K562 (cell line): Measurements from ENCODE around the gene TTC39B. TPM values are rescaled to one million over a fixed set of nuclear protein-coding genes. Genes with fewer than 3 reads are reported as not detected.

Experiments
- CLOCK ChIP-seq: fragments of 250-450 bp; sonication (Bioruptor Pico); IDR thresholded peaks from 2 replicates; pipeline ENCODE4 v1.4.0; 2020; ENCODE audit warnings: mild to moderate bottlenecking, moderate library complexity, borderline replicate concordance
- MLLT1 ChIP-seq, 2 experiments: fragments of 450-650 bp; IDR thresholded peaks; 2 replicates each; pipeline ENCODE4 v1.6.1; 2016
- PREB ChIP-seq: sonication (generic); formaldehyde crosslinking; IDR thresholded peaks from 2 replicates; pipeline ENCODE4 v1.8.1; 2023; ENCODE audit warnings: mild to moderate bottlenecking, missing genetic modification reagents
- polyA plus RNA-seq, 8 experiments: library from polyadenylated mRNA; depleted of rRNA in 4 of 8; stranded (reverse) in 5 of 8; unstranded in 3 of 8; fragments of >200 nt; fragmentation: Nextera tagmentation in 2 of 8; fragmentation: Illumina TruSeq in 1 of 8; extraction: Ambion mirVana in 2 of 8; extraction: Trizol in 1 of 8; gene quantifications; 2 replicates each; pipeline versions ENCODE4 v1.2.1 to v1.2.3, GENCODE V29; 2011 to 2014; ENCODE audit warnings: inconsistent platforms in 1 of 8, missing spikeins in 1 of 8
- total RNA-seq, 7 experiments: library from RNA; depleted of rRNA in 6 of 7; stranded (reverse); fragments of >200 nt in 6 of 7; fragmentation: Illumina TruSeq in 2 of 7; extraction: Trizol in 2 of 7; gene quantifications; 2 replicates each; pipeline versions ENCODE4 v1.2.1 to v1.2.3, GENCODE V29; 2011 to 2021; ENCODE audit warnings: low replicate concordance in 1 of 7

Gene TTC39B
- total and polyA plus RNA-seq, 9 of the 15 experiments (the other 6 are each of a cell fraction or from before 2014, with no cell fraction given) = 0.32 to 1.2 (median 0.95) TPM

- TF ChIP-seq CLOCK (CRISPR knock-in tag) = no peak
- TF ChIP-seq MLLT1 (IDR thresholded peaks at IDR 0.05) = no peak
- no peak for TF ChIP-seq PREB (CRISPR knock-in tag)
Observed at GRCh38 chr9:15249042-15249818, 57.8 kb downstream of the TTC39B start (continued).
